Measurements from ENCODE around the gene ALCAM. TPM values are rescaled to one million over a fixed set of nuclear protein-coding genes. Genes with fewer than 3 reads are reported as not detected.

Gene ALCAM
- total RNA-seq, 1 experiment from 2014 or later = 32.3 TPM

GRCh38 chr3:105622169-105622568 lies 255.5 kb downstream of the ALCAM start:
- ChIA-PET CTCF (no interaction called here), POLR2A (no interaction called here)
- intact Hi-C loops (cut with micrococcal nuclease; ENCODE audit: unreplicated experiment) (no loop called here), in situ Hi-C loops (cut with HindIII; ENCODE audit: low pct_unique_long_range_greater_than_20kb, low sequenced_read_pairs) (no loop called here)
- ATAC-seq = no peak
- H3K27me3 ChIP-seq (ENCODE audit: control insufficient read depth, insufficient read depth, low read length) = no peaks in the 10 kb centered on the region
- no peaks in the 10 kb centered on the region for H3K9me3 ChIP-seq (ENCODE audit: control insufficient read depth, insufficient read depth, low read depth, low read length)
- no peak overlapping the region for H3K4me3 ChIP-seq (ENCODE audit: low read depth in 2 of 2, low read length in 2 of 2)
- H3K36me3 ChIP-seq (ENCODE audit: control insufficient read depth, insufficient read depth, low read length) = no peaks in the 10 kb centered on the region
- H3K27ac ChIP-seq (ENCODE audit: low read length) = no peak overlapping the region
- no peak for TF ChIP-seq POLR2AphosphoS5 (IDR thresholded peaks at IDR 0.05; ENCODE audit: low read depth, low read length)
- TF ChIP-seq REST (IDR thresholded peaks at IDR 0.05; ENCODE audit: insufficient read depth in 1 of 2, low read depth in 2 of 2, low read length in 1 of 2) = no peak
- no peak for TF ChIP-seq SIN3A (IDR thresholded peaks at IDR 0.05; ENCODE audit: borderline replicate concordance, insufficient read depth, low read depth, low read length)
- TF ChIP-seq TCF7L2 (IDR thresholded peaks at IDR 0.05; ENCODE audit: low read depth, low read length) = no peak
- TF ChIP-seq CTCF (IDR thresholded peaks at IDR 0.05) = no peak
- DNase-seq (ENCODE audit: low read depth, low spot score) = no peak
- H3K4me1 ChIP-seq (ENCODE audit: control insufficient read depth, insufficient read depth, low read length) = no peaks in the 10 kb centered on the region
- BruUV-seq (replicated peaks) = no TSS peak

All from Panc1 (cell line).